ENCODE results near the gene MYH13. TPM values are rescaled to one million over a fixed set of nuclear protein-coding genes. Genes with fewer than 3 reads are reported as not detected.

Gene MYH13
- total and polyA plus RNA-seq, 9 of the 15 experiments (the other 6 are each of a cell fraction or from before 2014, with no cell fraction given) = 0.01 TPM; not detected in 8

GRCh38 chr17:10372906-10373305, at the start of gene MYH13 (continued):
- TF ChIP-seq PATZ1 (CRISPR knock-in tag; IDR thresholded peaks at IDR 0.05; ENCODE audit: borderline replicate concordance) (no peak), MTF1 (CRISPR knock-in tag; IDR thresholded peaks at IDR 0.05; ENCODE audit: borderline replicate concordance) (no peak), ZNF707 (CRISPR knock-in tag; conservative IDR thresholded peaks at IDR 0.05) (no peak), GABPB1 (CRISPR knock-in tag; IDR thresholded peaks at IDR 0.05) (no peak)

- in situ Hi-C loops (cut with MboI) = no loop called here
- intact Hi-C loops (cut with micrococcal nuclease) = no loop called here
- WGBS (ENCODE audit: insufficient coverage, low coverage, missing lambda C conversion rate) = 5% methylated on average over 7 of the region's 7 CpGs
- POLR2A ChIA-PET = no interaction called here
- Histone ChIP-seq H2AFZ (ENCODE audit: low read depth, low read length) (no peak within 1 kb of the TSS), H3K27ac (ENCODE audit: extremely low read depth, low read depth, low read length) (no peak within 1 kb of the TSS), H3K36me3 (ENCODE audit: control insufficient read depth, insufficient read depth, low read length) (no peaks in the 10 kb centered on the region), H4K20me1 (replicated peaks; ENCODE audit: control insufficient read depth, insufficient read depth, low read length) (no peaks in the 10 kb centered on the region), H3K27me3 (ENCODE audit: control insufficient read depth in 2 of 2, insufficient read depth in 2 of 2, low read length in 2 of 2) (no peaks in the 10 kb centered on the region), H3K79me2 (ENCODE audit: control insufficient read depth, insufficient read depth, low read length) (no peaks in the 10 kb centered on the region), H3K4me2 (ENCODE audit: insufficient read depth, low read length) (no peak within 1 kb of the TSS), H3K4me1 (replicated peaks in 1 of 2; ENCODE audit: control insufficient read depth in 2 of 2, insufficient read depth in 2 of 2, low read length in 2 of 2) (no peaks in the 10 kb centered on the region), H3K4me3 (no peak within 1 kb of the TSS), H3K9ac (ENCODE audit: insufficient read depth in 1 of 2, low read depth in 2 of 2, low read length in 2 of 2) (no peak within 1 kb of the TSS), H3K9me1 (ENCODE audit: control insufficient read depth, insufficient read depth, low read length) (no peaks in the 10 kb centered on the region), H3K9me3 (replicated peaks; ENCODE audit: control insufficient read depth, insufficient read depth, low read depth, low read length) (no peaks in the 10 kb centered on the region)
- BruUV-seq (replicated peaks) = no TSS peak
- FAIRE-seq (no peak), ATAC-seq (no peak), DNase-seq (ENCODE audit: extremely low read depth in 1 of 4, low spot score in 3 of 4) (no peak)
- CTCF ChIA-PET (ENCODE audit: low intra/inter-chr PET ratio) = no interaction called here
- TF ChIP-seq ZFX (CRISPR knock-in tag; IDR thresholded peaks at IDR 0.05) = no peak
These were observed 49.2 kb upstream of the MYH13 start, which contains the start of gene MYH8 for GRCh38 chr17:10421900-10422542. Gene MYH8 (minus strand): TSS chr17:10421950. CDS start chr17:10420227, 1,723 bp downstream.
